A172 (cell line): ENCODE data around the gene RGMB. TPM values are rescaled to one million over a fixed set of nuclear protein-coding genes. Genes with fewer than 3 reads are reported as not detected.

ENCODE experiments used
- DNase-seq: peaks from one replicate; pipeline ENCODE4 v3.0.0-alpha.2; 2015; ENCODE audit warnings: low spot score
- total RNA-seq: library from RNA; depleted of rRNA; stranded (reverse); fragments of >200 nt; shearing (Covaris generic); gene quantifications from 2 replicates; pipeline ENCODE4 v1.2.3, GENCODE V29; 2014; rRNA removed

The RGMB gene
- total RNA-seq, 1 experiment from 2014 or later, result 22.0 TPM

DNA sequence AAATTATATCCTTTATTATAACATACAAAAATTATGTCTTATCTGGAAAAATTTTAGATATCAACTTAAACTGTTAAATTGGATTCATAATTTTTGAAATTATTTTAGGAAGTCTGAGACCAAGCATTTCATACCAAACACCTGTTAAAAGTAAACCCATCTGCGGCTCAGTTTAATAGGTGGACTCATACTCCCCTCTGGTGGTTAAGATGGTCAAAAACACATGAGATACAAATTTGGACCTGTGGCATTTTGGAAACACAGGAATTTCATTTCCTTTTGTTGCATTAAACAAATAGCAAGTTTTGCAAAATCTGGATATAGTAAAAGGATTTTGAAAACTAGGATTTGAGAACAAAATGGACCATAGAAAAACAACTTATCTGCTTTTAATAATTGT is 53.7 kb downstream of the RGMB start:
- peak; percentile 37 for DNase-seq

DNA sequence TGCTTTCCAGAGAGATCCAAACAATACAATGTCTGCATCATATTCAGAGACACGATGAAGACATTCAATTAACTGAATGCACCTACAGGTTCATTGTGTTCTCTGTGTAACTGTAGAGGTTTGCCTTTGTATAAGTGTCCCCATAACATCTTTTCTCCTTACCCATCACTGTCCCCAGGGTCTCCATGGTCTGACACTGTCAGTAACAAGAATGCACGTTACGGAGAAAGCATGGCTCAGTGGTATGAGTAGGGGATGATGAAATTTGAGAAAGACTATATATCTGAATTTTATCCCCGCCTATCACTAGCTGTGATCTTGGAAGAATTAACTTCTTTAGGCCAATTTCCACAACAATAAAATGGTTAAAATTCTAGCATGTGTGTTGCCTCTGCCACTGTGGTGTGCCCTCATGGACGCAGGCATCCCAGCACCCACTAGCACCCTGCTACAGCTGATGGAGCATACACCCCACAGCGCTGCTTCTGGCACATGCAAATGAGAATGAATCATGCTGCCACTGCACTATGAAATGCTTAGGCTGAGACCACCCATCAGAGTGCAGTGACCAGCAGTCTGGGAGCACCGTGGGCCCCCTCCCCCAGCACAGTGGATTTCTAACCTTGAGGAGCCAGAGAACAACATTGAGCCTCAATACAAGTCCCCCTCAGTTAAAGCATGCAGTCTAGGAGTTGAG is 54.3 kb downstream of the RGMB start:
- no peak for DNase-seq

DNA sequence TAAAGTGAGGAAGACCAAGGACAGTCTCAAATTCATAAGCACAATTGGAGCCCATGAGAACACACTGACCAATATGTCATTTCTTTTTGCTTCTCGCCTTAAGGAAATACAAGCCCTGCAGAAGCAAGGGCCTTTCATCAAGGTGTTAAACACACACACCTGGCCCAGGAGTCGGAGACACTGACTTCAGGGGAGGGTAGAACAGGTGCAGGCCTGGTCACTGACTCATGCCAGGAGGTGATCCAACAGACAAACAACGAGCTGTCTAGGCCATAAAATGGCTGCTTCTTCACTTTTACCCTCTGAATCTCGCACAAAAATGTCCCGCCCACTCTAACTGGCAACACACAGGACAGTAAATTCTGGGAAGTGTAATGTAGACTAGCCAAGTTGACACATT is 62.7 kb downstream of the RGMB start:
- DNase-seq, result no peak

DNA sequence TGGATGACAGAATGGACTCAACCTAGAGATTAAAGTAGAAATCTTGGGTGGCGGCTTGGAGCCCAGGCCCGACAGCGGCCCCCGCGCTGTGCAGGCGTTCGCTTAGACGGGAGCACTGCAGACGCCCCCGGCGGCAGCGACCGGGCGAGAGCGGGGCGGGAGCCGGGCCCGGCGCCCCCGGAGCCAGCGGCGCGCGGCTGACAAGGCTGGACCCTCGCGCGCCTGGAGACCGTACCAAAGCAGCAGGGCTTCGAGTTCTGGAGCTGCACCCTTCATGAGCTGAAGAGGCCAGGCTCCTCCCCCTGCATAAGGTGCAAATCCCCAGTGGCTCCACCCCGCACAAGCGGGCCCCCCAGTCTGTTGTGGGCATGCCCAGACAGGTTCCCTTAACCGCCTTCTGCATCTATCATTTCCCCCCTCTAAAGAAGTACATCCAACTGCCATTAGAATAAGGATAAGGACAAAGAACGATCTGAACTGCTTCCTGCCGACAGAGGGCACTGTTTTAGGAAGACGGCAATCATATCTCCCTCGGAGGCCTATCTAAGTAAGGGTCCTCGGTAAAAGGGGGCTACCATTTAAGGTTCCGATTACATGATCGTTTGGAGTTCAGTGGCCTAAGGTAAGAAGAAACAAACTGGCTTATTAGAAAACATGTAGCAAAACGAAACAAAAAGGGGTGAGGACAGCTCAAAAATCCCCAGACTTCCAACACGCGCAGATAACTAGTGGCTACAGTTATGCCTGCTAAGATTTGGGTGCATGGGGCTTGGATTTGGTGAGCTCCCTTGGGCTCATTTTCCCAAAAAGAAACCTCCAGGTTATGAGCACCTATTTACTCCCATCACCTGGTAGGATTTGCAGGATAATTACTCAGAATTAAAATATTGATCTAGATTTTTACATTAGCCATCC is 66.3 kb downstream of the RGMB start:
- DNase-seq, result no peak

DNA sequence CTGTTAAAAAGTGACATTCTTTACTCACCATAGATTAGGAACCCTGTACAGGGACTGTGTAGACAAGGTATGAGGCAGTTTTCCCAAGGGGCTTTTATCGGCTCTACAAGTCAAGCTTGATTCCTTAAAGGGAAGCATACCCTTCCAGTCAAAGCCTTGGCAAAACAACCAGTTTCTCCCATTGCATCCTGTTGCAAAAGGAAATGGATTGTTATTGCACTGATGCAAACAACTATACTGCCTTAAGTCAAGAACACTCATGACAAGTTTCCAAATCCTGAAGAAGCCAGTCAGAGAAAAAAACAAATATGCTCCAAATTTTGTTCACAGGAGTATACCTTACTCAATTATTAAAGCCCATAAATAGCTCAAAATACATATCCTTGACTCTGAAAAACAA is 67.5 kb downstream of the RGMB start:
- DNase-seq, result no peak

DNA sequence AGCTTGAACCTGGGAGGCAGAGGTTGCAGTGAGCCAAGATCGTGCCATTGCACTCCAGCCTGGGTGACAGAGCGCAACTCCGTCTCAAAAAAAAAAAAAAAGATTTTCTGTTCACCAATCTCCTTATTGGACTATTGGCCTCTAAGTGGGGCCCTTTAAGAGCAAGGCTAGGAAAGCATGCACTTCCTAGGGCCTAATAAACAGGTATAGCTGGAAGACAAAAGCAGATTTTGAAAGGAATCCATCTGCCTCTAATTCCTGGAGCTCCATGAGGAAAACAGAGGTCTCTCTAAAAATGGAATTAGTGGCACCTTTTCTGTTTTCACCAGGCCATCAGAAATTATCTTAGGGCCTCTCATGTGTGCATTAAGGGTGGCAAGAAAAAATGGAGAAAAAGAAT is 70.0 kb downstream of the RGMB start:
- no peak for DNase-seq

DNA sequence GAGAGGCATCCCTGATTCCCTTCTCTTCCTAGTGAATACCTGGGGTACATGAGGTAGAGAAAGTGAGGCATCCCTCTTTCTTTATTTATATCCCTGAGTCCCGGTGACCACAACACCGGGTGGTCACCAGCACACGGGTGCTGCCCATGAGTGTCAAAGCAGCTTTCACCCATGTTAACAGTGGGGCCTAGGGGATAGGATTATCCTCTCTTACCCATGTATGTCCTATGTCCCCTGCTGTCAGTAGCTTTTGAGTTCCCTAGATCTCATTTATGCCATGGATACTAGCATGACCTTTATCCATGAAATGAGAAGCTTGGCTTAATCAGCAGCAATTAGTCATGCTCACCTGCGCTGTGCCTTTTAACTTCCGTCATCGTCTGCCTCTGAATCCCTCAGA is 71.4 kb downstream of the RGMB start:
- no peak for DNase-seq

DNA sequence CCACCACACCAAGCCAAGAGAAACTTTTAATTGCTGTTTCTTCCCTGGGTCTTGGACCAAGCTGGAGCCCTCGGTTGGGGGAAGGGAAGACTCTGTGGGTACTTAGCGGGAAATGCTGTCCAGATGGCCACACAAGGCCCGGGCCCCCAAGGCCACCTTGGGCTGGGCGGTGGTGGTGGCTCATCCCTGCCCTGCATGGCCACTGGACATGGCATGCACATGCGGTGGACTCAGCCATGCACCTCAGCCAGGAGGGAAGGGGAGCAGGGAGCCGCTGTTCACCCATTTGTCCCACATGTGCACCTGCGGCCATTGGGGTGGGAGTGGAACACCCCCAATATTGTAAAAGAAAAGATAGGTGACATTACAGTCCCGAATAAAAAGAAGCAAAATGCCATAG is 72.4 kb downstream of the RGMB start:
- no peak for DNase-seq

Other genes starting within 250 kb of the RGMB start
- 43.5 and 55.1 TPM in 2 replicates for gene CHD1, start 155.3 kb downstream of the RGMB start, total RNA-seq